Sciatic nerve (tissue), 2 donors: Measurements from ENCODE around the gene B4GALT2. TPM values are rescaled to one million over a fixed set of nuclear protein-coding genes. Genes with fewer than 3 reads are reported as not detected.

Experiments
- ATAC-seq: fragments of 200-7000 bp; cut with Tn5 transposase; one replicate; pipeline ENCODE4 v1.9.1; 2020; ENCODE audit warnings: mild to moderate bottlenecking, moderate library complexity
- DNase-seq: peaks from one replicate; pipeline ENCODE4 v3.0.0-alpha.2; 2020; ENCODE audit warnings: low spot score
- intact Hi-C: fragments of 100-400 bp; cut with DNase I; formaldehyde crosslinking; loops from one replicate; pipeline ENCODE4 v1.14.2; 2022
- total RNA-seq: library from RNA; stranded (reverse); fragmentation: NEBNext Ultra II Directional; extraction: Animal tissue kit (Norgen Biotek cat#: 25700); gene quantifications from one replicate; pipeline ENCODE4 v1.2.1, GENCODE V29; 2021
- donor health status: DM: no; HTN: no; CAD: no.
- donor health status: DM: no; HTN: no; CAD: no.

Gene B4GALT2
- total RNA-seq, 1 donor from 2014 or later, result 26.5 TPM

- DNase-seq, result no peak
- intact Hi-C loops, result no loop called here
- ATAC-seq, result no peak
Observed at GRCh38 chr1:44016041-44016889, 37.3 kb downstream of the B4GALT2 start.

GRCh38 chr1:44016890-44017400, 37.9 kb downstream of the B4GALT2 start:
- intact Hi-C loops, result no loop called here
- no peak for DNase-seq
- ATAC-seq, result no peak

GRCh38 chr1:44019466-44019948, 40.5 kb downstream of the B4GALT2 start:
- intact Hi-C loops, result no loop called here
- DNase-seq, result no peak
- ATAC-seq, result no peak

- ATAC-seq (no peak), DNase-seq (no peak)
- intact Hi-C loops, result no loop called here
Observed at GRCh38 chr1:44020464-44020863, 41.5 kb downstream of the B4GALT2 start.

- DNase-seq (no peak), ATAC-seq (no peak)
- intact Hi-C loops, result no loop called here
Observed at GRCh38 chr1:44021156-44021555, 42.1 kb downstream of the B4GALT2 start.

- peak; percentile 15 for ATAC-seq
- intact Hi-C loops, result no loop called here
- DNase-seq, result no peak
Observed at GRCh38 chr1:44021581-44022321, 42.7 kb downstream of the B4GALT2 start.

GRCh38 chr1:44024031-44024902, 45.3 kb downstream of the B4GALT2 start:
- ATAC-seq (no peak), DNase-seq (no peak)
- intact Hi-C loops, result no loop called here

GRCh38 chr1:44024903-44025525, 46.0 kb downstream of the B4GALT2 start:
- intact Hi-C loops, result no loop called here
- DNase-seq (no peak), ATAC-seq (no peak)

- no peak for DNase-seq
Observed at GRCh38 chr1:44025816-44026215, 46.8 kb downstream of the B4GALT2 start.

GRCh38 chr1:44027320-44027719, 48.3 kb downstream of the B4GALT2 start:
- intact Hi-C loops, result no loop called here
- no peak for ATAC-seq
- no peak for DNase-seq

More at GRCh38 chr1:44025816-44026215, 46.8 kb downstream of the B4GALT2 start:
- ATAC-seq, result no peak
- intact Hi-C loops, result no loop called here

GRCh38 chr1:44029260-44029910, 50.4 kb downstream of the B4GALT2 start:
- intact Hi-C loops, result no loop called here
- no peak for DNase-seq
- peak; percentile 28 for ATAC-seq

- intact Hi-C loops, result loop anchor here (5.0 kb wide), 1 partner anchor 268 kb away; no protein-coding TSS in a partner anchor
- DNase-seq, result peak; percentile 93
- ATAC-seq, result peak; percentile 85
Observed at GRCh38 chr1:44029911-44030604, 51.0 kb downstream of the B4GALT2 start.

GRCh38 chr1:44030605-44031251, 51.7 kb downstream of the B4GALT2 start:
- DNase-seq, result no peak
- intact Hi-C loops, result loop anchor here (5.0 kb wide), 1 partner anchor 268 kb away; no protein-coding TSS in a partner anchor
- ATAC-seq, result peak; percentile 35

GRCh38 chr1:44031252-44032169, 52.5 kb downstream of the B4GALT2 start, which contains the start of gene SLC6A9:
TSS of gene SLC6A9 (minus strand) at chr1:44031462. CDS start at chr1:44024277, 7,185 bp downstream.
- ATAC-seq (peak; percentile 66), DNase-seq (peak; percentile 73)
- intact Hi-C loops, result loop anchor here (5.0 kb wide), 1 partner anchor 269 kb away; no protein-coding TSS in a partner anchor

GRCh38 chr1:44032170-44032790, 53.3 kb downstream of the B4GALT2 start:
- intact Hi-C loops, result loop anchor here (5.0 kb wide), 1 partner anchor 270 kb away; no protein-coding TSS in a partner anchor

More at GRCh38 chr1:44032170-44032790, 53.3 kb downstream of the B4GALT2 start:
- ATAC-seq (no peak), DNase-seq (no peak)
